CD4-positive, alpha-beta T cell treated with Interleukin-2 at 100 ng/mL for 4 hours (primary cell): ENCODE data around the gene UBE2J2.
A peak's percentile ranks its signal among the peaks of the same experiment; 100 is the strongest.

ENCODE experiments used
- DNase-seq: peaks from one replicate; pipeline ENCODE4 v3.0.0-alpha.2; 2020; ENCODE audit warnings: low spot score

UBE2J2 gene

DNA sequence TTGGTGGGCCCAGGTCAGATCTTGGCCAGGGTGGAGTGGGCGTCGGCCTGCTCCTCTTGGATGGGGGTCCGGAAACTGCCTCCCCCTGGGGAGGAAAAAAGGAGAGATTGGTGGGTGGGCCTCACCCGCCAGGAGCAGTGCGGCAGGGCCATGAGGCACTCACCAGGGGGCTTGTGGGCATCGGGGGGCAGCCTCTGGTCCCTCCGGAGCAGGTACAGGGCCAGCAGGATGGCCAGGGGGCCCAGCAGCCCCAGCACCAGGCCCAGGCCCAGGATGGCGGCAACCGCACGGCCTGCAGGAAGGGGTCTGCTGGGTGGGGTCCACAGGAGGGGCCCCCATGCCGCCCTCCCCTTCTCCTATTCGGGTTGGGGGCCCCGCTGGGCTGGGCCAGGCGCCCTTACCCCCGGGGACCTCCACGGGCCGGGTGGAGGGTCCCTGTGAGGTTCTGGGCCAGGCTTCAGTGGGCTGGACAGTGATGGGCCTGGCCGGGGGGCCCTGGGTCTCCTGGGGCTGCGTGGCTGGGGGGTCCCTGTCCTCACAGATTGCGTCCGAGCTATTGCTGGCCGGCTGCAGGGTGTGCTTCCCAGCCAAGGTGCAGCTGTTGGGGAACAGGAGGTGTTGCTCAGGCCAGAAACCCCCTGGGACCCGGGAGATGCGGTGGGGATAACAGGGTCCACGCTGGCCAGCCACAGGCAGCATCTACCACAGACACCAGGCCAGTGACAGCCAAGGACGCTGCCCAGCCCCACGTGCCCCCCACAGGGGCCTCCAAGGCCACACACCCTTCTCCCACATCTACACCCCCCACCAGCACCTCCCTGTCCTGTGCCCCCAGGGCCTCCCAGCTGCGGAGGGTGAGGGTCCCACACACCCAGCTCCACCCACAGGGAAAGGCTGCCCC, 61.9 kb downstream of the UBE2J2 start:
- no peak for DNase-seq

DNA sequence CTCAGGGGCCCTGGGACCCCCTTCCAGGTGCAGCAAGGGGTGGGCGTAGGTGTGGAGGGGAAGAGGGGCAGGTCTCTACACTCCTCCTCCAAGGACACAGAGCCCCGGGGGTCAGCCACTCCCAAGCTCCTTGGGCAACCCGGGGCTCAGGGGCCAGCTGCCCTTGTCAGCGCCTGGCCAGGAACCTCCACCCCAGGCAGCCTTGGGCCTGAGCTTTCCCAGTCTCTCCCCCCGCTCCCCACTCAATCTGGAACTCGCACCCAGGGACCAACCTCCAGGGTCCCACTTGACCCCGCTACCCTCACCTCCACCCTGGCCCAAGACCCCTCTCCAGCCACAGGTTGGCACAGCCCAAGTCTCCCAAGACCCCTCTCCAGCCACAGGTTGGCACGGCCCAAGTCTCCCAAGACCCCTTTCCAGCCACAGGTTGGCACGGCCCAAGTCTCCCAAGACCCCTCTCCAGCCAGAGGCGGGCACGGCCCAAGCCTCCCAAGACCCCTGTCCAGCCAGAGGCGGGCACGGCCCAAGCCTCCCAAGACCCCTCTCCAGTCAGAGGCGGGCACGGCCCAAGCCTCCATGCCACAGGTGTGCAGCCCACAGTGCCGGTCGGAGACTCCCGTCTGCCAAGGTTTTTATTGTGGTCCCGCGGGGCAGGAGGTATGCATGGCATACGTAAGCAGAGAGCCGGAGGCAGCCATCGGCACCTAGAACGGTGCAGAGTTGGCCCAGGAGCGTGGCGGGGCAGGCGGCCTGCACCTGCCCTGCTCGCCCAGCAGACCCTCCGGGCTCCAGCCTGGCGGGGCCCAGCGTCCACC, 62.7 kb downstream of the UBE2J2 start:
- no peak for DNase-seq

GRCh38 chr1:1208713-1209433, 64.8 kb downstream of the UBE2J2 start:
- peak; percentile 43 for DNase-seq

GRCh38 chr1:1207571-1207892, 66.1 kb downstream of the UBE2J2 start:
- no peak for DNase-seq

- no peak for DNase-seq
Measured at GRCh38 chr1:1206966-1207531, 66.6 kb downstream of the UBE2J2 start.

DNA sequence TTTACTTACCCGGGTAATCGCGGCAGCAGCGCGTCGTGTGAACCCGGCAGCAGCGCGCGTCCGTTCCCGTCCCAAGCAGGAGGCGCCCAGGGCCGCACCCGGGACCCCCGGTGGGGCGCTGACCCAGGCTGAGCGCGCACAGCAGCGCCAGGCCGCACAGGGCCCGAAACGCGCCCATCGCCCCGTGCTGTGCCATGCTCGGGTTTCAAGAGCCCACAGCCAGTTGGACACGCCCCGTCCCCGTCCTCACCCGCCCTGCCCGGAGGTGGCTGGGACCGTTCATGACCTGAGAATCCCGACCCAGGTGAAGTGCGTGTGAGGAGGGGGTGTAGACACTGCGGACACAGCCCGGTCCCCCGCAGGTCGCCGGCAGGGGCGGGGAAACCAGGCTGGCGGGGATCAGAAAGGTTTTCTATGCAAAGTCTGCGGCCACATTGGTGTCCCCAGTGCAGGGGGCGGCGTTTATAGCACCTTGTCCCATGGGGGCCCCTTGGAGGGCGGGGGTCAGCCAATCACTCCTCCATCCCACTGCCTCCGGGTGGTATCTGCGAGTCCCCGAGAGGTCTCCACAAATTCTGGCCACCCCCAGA, 67.2 kb downstream of the UBE2J2 start, which contains the start of gene TNFRSF18:
Gene TNFRSF18, minus strand, starts transcription at position 217 of the 590 bp plus-strand sequence. Its CDS starts 21 bp downstream, at position 196.
- DNase-seq: peak; percentile 35

GRCh38 chr1:1205769-1206375, 67.8 kb downstream of the UBE2J2 start:
- no peak for DNase-seq

DNA sequence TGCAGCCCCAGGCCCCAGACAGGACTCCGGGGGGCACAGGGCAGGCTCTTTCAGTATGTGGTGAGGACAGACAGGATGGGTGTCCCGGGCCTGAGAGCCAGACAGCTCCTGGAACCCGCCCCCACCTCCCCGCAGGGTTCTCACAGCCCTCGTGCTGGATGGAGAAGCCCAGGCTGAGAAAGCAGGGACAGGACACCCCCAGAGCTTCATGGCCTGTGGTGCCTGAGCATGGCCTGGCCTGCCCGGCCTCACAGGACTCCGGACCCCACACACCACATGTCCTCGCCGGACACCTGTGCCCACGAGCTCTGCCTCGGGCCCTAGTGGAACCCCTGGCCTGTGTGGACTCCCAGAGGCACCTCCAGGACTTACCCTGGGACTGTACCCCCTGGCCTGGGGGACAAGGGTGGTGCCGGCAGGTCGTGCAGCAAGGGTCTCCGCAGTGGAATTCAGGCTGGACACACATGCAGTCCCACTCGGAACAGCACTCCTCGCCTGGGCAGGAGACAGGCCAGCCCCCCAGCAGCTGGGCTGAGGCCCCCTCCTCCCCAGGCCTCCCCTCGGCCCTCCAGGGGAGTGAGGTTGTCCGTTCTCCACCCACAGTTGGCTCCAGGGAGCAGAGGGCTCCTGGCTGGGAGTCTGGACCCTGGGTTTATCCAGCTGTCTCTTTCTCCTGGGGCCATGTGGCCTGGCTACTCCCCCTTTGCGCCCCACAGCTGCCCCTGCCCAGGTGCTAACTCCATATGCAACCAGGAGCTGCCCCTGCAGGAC, 68.5 kb downstream of the UBE2J2 start:
- DNase-seq: no peak

DNA sequence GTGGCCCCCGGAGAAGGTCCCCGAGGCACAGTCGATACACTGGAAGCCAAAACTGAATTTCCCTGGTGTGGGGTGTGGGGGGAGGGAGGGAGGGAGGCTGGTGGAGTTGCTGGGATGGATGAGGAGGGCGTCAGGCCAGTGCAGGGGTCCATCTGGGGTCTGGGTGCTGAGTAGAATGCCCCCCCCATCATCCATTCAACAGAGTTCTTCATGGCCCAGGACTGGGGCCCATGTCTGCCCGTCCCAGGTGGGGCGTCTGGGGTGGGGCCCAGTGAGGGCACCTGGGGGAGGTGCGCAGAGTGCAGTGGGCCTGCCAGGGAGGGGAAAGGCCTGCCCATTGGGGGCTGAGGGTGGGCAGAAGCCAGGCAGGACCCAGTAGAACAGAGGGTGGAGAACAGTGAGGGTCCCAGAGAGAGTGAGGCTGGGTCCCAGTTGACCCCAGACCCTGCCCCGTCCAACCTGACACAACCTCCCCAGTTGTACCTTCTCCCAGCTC, 69.2 kb downstream of the UBE2J2 start:
- DNase-seq: no peak
